K562 (cell line): ENCODE data around the gene TMEM53. TPM values are rescaled to one million over a fixed set of nuclear protein-coding genes. Genes with fewer than 3 reads are reported as not detected.

ENCODE experiments used
- ATAC-seq: fragments of 200-7000 bp; cut with Tn5 transposase; 3 replicates; pipeline ENCODE4 v1.9.1; 2020; ENCODE audit warnings: moderate library complexity
- BruUV-seq: library from RNA; stranded (reverse); fragments of 400-500 nt; replicated peaks from 2 replicates; lab custom pipeline; 2021; lab: Mats Ljungman, UMichigan
- CTCF ChIA-PET: fragments of 300-600 bp; formaldehyde crosslinking; extraction: SDS; loops from one replicate; lab custom pipeline; 2021; ENCODE audit warnings: low intra/inter-chr PET ratio; lab: Yijun Ruan, JAX
- POLR2A ChIA-PET: fragments of 300-600, 350-650 bp; sonication (Branson Sonifier 250); formaldehyde crosslinking; extraction: SDS; loops from one replicate; lab custom pipeline; 2021; ENCODE audit warnings: antibody characterized with exemption, inconsistent platforms; lab: Yijun Ruan, JAX
- DNase-seq, 4 experiments: peaks; one replicate each; pipeline versions ENCODE4 v3.0.0 to v3.0.0-alpha.2; 2011 to 2018; ENCODE audit warnings: low spot score in 3 of 4, mixed read lengths in 3 of 4; ENCODE audit errors: extremely low read depth in 1 of 4
- FAIRE-seq: peaks from 2 replicates; lab custom pipeline; 2011; peaks lifted over from hg19 to GRCh38; lab: Jason Lieb, UNC
- H2AFZ ChIP-seq: 2 replicates; pipeline ENCODE4 v1.6.0; 2011; ENCODE audit warnings: low read depth, low read length, control low read depth, inconsistent platforms
- H3K27ac ChIP-seq: fragments of 200-600 bp; 3 replicates; pipeline ENCODE4 v1.8.0; 2011; ENCODE audit warnings: low read depth, mild to moderate bottlenecking, control low read depth, inconsistent platforms, low read length, moderate library complexity, mixed read lengths; ENCODE audit errors: extremely low read depth
- H3K27me3 ChIP-seq, 2 experiments: fragments of 300-600 bp in 1 of 2; 2 replicates in 1 of 2; 3 replicates in 1 of 2; pipeline versions ENCODE4 v1.6.0 to v1.8.0; 2011; ENCODE audit warnings: inconsistent platforms in 2 of 2, low read length in 2 of 2, mild to moderate bottlenecking in 1 of 2, mixed read lengths in 1 of 2, moderate library complexity in 1 of 2; ENCODE audit not compliant: control insufficient read depth in 2 of 2, insufficient read depth in 2 of 2
- H3K36me3 ChIP-seq: fragments of 300-600 bp; 3 replicates; pipeline ENCODE4 v1.8.0; 2011; ENCODE audit warnings: mild to moderate bottlenecking, low read length, inconsistent platforms; ENCODE audit not compliant: control insufficient read depth, insufficient read depth
- H3K4me1 ChIP-seq, 2 experiments: fragments of 200-600 bp in 1 of 2; replicated peaks in 1 of 2; 2 replicates in 1 of 2; 3 replicates in 1 of 2; pipeline versions ENCODE4 v1.5.1 to v1.8.0; 2011; ENCODE audit warnings: inconsistent platforms in 2 of 2, low read length in 2 of 2, mild to moderate bottlenecking in 1 of 2, mixed read lengths in 1 of 2, moderate library complexity in 1 of 2; ENCODE audit not compliant: control insufficient read depth in 2 of 2, insufficient read depth in 2 of 2
- H3K4me2 ChIP-seq: 2 replicates; pipeline ENCODE4 v1.6.1; 2011; ENCODE audit warnings: low read length, control low read depth, inconsistent platforms, mixed read lengths; ENCODE audit not compliant: insufficient read depth
- H3K4me3 ChIP-seq: fragments of 200-600 bp; sonication (generic), shearing (Covaris generic); 2 replicates; pipeline ENCODE4 v1.5.1; 2016; ENCODE audit warnings: control low read depth, inconsistent platforms
- H3K79me2 ChIP-seq: fragments of 200-600 bp; 3 replicates; pipeline ENCODE4 v1.8.0; 2011; ENCODE audit warnings: low read length, inconsistent platforms; ENCODE audit not compliant: control insufficient read depth, insufficient read depth
- H3K9ac ChIP-seq, 2 experiments: 2 replicates each; pipeline versions ENCODE4 v1.6.0 to v1.6.1; 2011; ENCODE audit warnings: low read depth in 2 of 2, low read length in 2 of 2, control low read depth in 1 of 2, inconsistent platforms in 1 of 2, mild to moderate bottlenecking in 1 of 2, mixed read lengths in 1 of 2; ENCODE audit not compliant: insufficient read depth in 1 of 2
- H3K9me1 ChIP-seq: one replicate; pipeline ENCODE4 v1.6.0; 2011; ENCODE audit warnings: inconsistent platforms, mild to moderate bottlenecking, low read length, moderate library complexity; ENCODE audit not compliant: control insufficient read depth, insufficient read depth
- H3K9me3 ChIP-seq: replicated peaks from 2 replicates; pipeline ENCODE4 v1.5.1; 2011; ENCODE audit warnings: low read depth, low read length, inconsistent platforms; ENCODE audit not compliant: control insufficient read depth, insufficient read depth
- H4K20me1 ChIP-seq: replicated peaks from 2 replicates; pipeline ENCODE4 v1.6.1; 2011; ENCODE audit warnings: low read length, inconsistent platforms, mixed read lengths; ENCODE audit not compliant: control insufficient read depth, insufficient read depth
- CHD2 ChIP-seq: IDR thresholded peaks from 2 replicates; pipeline ENCODE4 v1.6.1; 2011; ENCODE audit warnings: low read depth, low read length
- GTF2A2 ChIP-seq: IDR thresholded peaks from 2 replicates; pipeline ENCODE4 v1.6.1; 2016; ENCODE audit warnings: mild to moderate bottlenecking, missing genetic modification characterization, missing compliant biosample characterization
- MIER1 ChIP-seq: fragments of 450-650 bp; IDR thresholded peaks from 2 replicates; pipeline ENCODE4 v1.6.1; 2016; ENCODE audit warnings: antibody characterized with exemption, mild to moderate bottlenecking, low read depth
- NBN ChIP-seq: fragments of 450-650 bp; IDR thresholded peaks from 2 replicates; pipeline ENCODE4 v1.6.1; 2016; ENCODE audit warnings: low read depth, mild to moderate bottlenecking
- NCOA4 ChIP-seq: fragments of 450-650 bp; IDR thresholded peaks from 2 replicates; pipeline ENCODE4 v1.6.1; 2018; ENCODE audit warnings: mild to moderate bottlenecking; ENCODE audit not compliant: partially characterized antibody
- NR2F6 ChIP-seq: fragments of 450-650 bp; formaldehyde crosslinking; IDR thresholded peaks from 2 replicates; pipeline ENCODE4 v1.4.0; 2020; ENCODE audit warnings: mild to moderate bottlenecking
- NR4A1 ChIP-seq, 2 experiments: fragments of 250-450 bp in 1 of 2; fragments of 450-650 bp in 1 of 2; sonication (Bioruptor Pico) in 1 of 2; IDR thresholded peaks; 2 replicates each; pipeline versions ENCODE4 v1.4.0 to v1.6.1; 2016 to 2020; ENCODE audit warnings: mild to moderate bottlenecking in 2 of 2, missing compliant biosample characterization in 1 of 2, missing genetic modification characterization in 1 of 2, moderate library complexity in 1 of 2
- POLR2AphosphoS5 ChIP-seq: IDR thresholded peaks from 2 replicates; pipeline ENCODE4 v1.6.1; 2011; ENCODE audit warnings: mild to moderate bottlenecking, low read depth, low read length, moderate library complexity; ENCODE audit not compliant: control insufficient read depth, insufficient read depth
- PRPF4 ChIP-seq: fragments of 200-400 bp; formaldehyde crosslinking; IDR thresholded peaks from one replicate; pipeline ENCODE4 v1.6.1; 2017; ENCODE audit warnings: low read length, low read depth, mild to moderate bottlenecking; ENCODE audit not compliant: insufficient read depth, poor library complexity, severe bottlenecking
- RBM22 ChIP-seq: fragments of 200-400 bp; formaldehyde crosslinking; IDR thresholded peaks from 2 replicates; pipeline ENCODE4 v1.6.1; 2018; ENCODE audit warnings: low read length, low read depth; ENCODE audit not compliant: poor library complexity, severe bottlenecking
- SMAD3 ChIP-seq: fragments of 450-650 bp; formaldehyde crosslinking; conservative IDR thresholded peaks from 2 replicates; pipeline ENCODE4 v1.4.0; 2020; ENCODE audit warnings: mild to moderate bottlenecking
- SMC3 ChIP-seq: conservative IDR thresholded peaks from 2 replicates; pipeline ENCODE4 v1.6.1; 2011; ENCODE audit warnings: low read depth, low read length, improper control_type of control experiment; ENCODE audit not compliant: insufficient read depth
- TEAD1 ChIP-seq, 2 experiments: fragments of 450-650 bp in 1 of 2; sonication (generic) in 1 of 2; formaldehyde crosslinking; IDR thresholded peaks; 2 replicates each; pipeline versions ENCODE4 v1.4.0 to v1.8.0; 2020 to 2022; ENCODE audit warnings: mild to moderate bottlenecking in 2 of 2, missing genetic modification reagents in 1 of 2
- ZFP1 ChIP-seq: fragments of 450-650 bp; formaldehyde crosslinking; IDR thresholded peaks from 2 replicates; pipeline ENCODE4 v1.4.0; 2020; ENCODE audit warnings: mild to moderate bottlenecking, mixed read lengths
- ZNF23 ChIP-seq: fragments of 250-450 bp; sonication (Bioruptor Pico); IDR thresholded peaks from 2 replicates; pipeline ENCODE4 v1.4.0; 2020; ENCODE audit warnings: mild to moderate bottlenecking
- ZNF75A ChIP-seq: fragments of 450-650 bp; formaldehyde crosslinking; IDR thresholded peaks from 2 replicates; pipeline ENCODE4 v1.4.0; 2020; ENCODE audit warnings: mild to moderate bottlenecking
- WGBS: fragments of 100-300 bp; shearing (Covaris generic); methylation state at CpG from one replicate; pipeline ENCODE4 v1.1.6; 2016; ENCODE audit warnings: low coverage, mixed read lengths; ENCODE audit not compliant: insufficient coverage; ENCODE audit errors: missing lambda C conversion rate; 5-methylcytosine and 5-hydroxymethylcytosine counted together
- in situ Hi-C: fragments of 300-500 bp; cut with MboI; formaldehyde crosslinking; loops from 4 replicates; pipeline ENCODE4 v1.15.0; 2018; ENCODE audit warnings: inconsistent platforms, mixed read lengths
- intact Hi-C: fragments of 100-400 bp; cut with micrococcal nuclease; formaldehyde crosslinking; loops from 2 replicates; pipeline ENCODE4 v1.14.2; 2022
- polyA plus RNA-seq, 8 experiments: library from polyadenylated mRNA; depleted of rRNA in 4 of 8; stranded (reverse) in 5 of 8; unstranded in 3 of 8; fragments of >200 nt; fragmentation: Nextera tagmentation in 2 of 8; fragmentation: Illumina TruSeq in 1 of 8; extraction: Ambion mirVana in 2 of 8; extraction: Trizol in 1 of 8; gene quantifications; 2 replicates each; pipeline versions ENCODE4 v1.2.1 to v1.2.3, GENCODE V29; 2011 to 2014; ENCODE audit warnings: inconsistent platforms in 1 of 8, missing spikeins in 1 of 8
- total RNA-seq, 7 experiments: library from RNA; depleted of rRNA in 6 of 7; stranded (reverse); fragments of >200 nt in 6 of 7; fragmentation: Illumina TruSeq in 2 of 7; extraction: Trizol in 2 of 7; gene quantifications; 2 replicates each; pipeline versions ENCODE4 v1.2.1 to v1.2.3, GENCODE V29; 2011 to 2021; ENCODE audit warnings: low replicate concordance in 1 of 7
- TF ChIP-seq, protein P1 (sequence below): fragments of 450-650 bp; IDR thresholded peaks from 2 replicates; pipeline ENCODE4 v1.6.1; 2017; ENCODE audit warnings: antibody characterized with exemption, mild to moderate bottlenecking
- TF ChIP-seq, protein P2 (sequence below): fragments of 250-450 bp; sonication (Bioruptor Pico); IDR thresholded peaks from 2 replicates; pipeline ENCODE4 v1.8.0; 2022; ENCODE audit warnings: inconsistent platforms, mild to moderate bottlenecking, moderate library complexity, borderline replicate concordance

TMEM53 gene
- total and polyA plus RNA-seq, 9 of the 15 experiments (the other 6 are each of a cell fraction or from before 2014, with no cell fraction given): 0.23 to 3.7 (median 2.0) TPM

DNA sequence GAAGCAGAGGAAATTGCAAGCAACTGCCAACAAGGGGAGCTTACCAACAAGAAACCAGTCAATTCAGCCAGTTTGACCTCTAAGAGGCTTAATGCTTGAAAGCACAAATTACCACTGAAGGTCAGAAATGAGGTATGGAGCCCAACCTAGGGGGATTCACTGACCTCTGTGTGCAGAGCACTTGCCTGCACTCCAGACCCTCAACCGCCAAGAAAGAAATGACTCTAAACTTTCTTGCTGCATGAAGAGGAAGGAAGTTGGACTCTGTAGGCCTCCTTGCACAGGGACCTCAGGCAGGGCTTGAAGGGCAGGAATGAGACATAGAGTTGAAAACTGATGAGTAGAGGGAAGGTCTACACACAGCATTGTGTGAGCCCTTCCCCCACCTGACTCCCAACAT, 10.2 kb upstream of the TMEM53 start (continued):
- TF ChIP-seq, protein P1, sequence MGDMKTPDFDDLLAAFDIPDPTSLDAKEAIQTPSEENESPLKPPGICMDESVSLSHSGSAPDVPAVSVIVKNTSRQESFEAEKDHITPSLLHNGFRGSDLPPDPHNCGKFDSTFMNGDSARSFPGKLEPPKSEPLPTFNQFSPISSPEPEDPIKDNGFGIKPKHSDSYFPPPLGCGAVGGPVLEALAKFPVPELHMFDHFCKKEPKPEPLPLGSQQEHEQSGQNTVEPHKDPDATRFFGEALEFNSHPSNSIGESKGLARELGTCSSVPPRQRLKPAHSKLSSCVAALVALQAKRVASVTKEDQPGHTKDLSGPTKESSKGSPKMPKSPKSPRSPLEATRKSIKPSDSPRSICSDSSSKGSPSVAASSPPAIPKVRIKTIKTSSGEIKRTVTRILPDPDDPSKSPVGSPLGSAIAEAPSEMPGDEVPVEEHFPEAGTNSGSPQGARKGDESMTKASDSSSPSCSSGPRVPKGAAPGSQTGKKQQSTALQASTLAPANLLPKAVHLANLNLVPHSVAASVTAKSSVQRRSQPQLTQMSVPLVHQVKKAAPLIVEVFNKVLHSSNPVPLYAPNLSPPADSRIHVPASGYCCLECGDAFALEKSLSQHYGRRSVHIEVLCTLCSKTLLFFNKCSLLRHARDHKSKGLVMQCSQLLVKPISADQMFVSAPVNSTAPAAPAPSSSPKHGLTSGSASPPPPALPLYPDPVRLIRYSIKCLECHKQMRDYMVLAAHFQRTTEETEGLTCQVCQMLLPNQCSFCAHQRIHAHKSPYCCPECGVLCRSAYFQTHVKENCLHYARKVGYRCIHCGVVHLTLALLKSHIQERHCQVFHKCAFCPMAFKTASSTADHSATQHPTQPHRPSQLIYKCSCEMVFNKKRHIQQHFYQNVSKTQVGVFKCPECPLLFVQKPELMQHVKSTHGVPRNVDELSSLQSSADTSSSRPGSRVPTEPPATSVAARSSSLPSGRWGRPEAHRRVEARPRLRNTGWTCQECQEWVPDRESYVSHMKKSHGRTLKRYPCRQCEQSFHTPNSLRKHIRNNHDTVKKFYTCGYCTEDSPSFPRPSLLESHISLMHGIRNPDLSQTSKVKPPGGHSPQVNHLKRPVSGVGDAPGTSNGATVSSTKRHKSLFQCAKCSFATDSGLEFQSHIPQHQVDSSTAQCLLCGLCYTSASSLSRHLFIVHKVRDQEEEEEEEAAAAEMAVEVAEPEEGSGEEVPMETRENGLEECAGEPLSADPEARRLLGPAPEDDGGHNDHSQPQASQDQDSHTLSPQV: no peak
- TF ChIP-seq NCOA4: no peak
- no peak for TF ChIP-seq NR4A1 (CRISPR knock-in tag; IDR thresholded peaks at IDR 0.05)
- no peak for TF ChIP-seq NR4A1 (tag; IDR thresholded peaks at IDR 0.05)
- no peak for TF ChIP-seq GTF2A2 (tag)
- no peak for TF ChIP-seq MIER1
- TF ChIP-seq TEAD1 (CRISPR knock-in tag; IDR thresholded peaks at IDR 0.05): no peak
- TF ChIP-seq, all 486 proteins: peak for 0

DNA sequence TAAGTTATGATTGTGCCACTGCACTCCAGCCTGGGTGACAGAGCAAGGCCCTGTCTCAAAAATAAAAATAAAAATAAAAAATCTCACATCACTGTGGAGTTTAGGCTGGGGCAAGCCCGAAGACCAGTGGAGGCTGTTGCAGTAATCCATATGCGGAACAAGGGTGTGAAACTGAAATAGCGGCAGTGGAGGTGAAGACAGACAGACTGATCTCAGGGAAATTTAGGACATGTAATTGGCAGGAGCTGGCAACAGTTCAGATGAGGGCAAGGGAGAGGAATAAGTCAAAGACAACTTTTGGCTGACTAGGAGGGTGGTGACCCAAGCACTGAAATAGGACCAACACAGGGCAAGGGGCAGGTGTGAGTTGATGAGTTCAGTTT, 8.6 kb upstream of the TMEM53 start:
- DNase-seq (no peak), ATAC-seq (no peak), FAIRE-seq (no peak)
- no peaks in the 10 kb centered on the region for H3K79me2 ChIP-seq
- no peak overlapping the region for H3K9ac ChIP-seq
- no peak overlapping the region for H3K4me3 ChIP-seq
- intact Hi-C loops: no loop called here
- CTCF ChIA-PET: no interaction called here
- BruUV-seq: no TSS peak
- H3K9me1 ChIP-seq: no peaks in the 10 kb centered on the region
- H3K4me1 ChIP-seq: no peaks in the 10 kb centered on the region
- in situ Hi-C loops: no loop called here
- 45% methylated on average over 3 of the region's 3 CpGs for WGBS
- POLR2A ChIA-PET: interaction anchor here (0.6 kb wide), 1 partner anchor 53 kb away, joined by 5 read pairs; no protein-coding TSS in a partner anchor
- no peaks in the 10 kb centered on the region for H3K36me3 ChIP-seq
- H3K4me2 ChIP-seq: no peak overlapping the region
- peaks cover 33 to 43% of the 10 kb centered on the region in 2 experiments for H3K27me3 ChIP-seq
- H4K20me1 ChIP-seq: no peaks in the 10 kb centered on the region
- no peak overlapping the region for H2AFZ ChIP-seq
- no peaks in the 10 kb centered on the region for H3K9me3 ChIP-seq
- no peak overlapping the region for H3K27ac ChIP-seq
- TF ChIP-seq SMAD3 (CRISPR knock-in tag) (no peak), RBM22 (no peak), ZNF23 (CRISPR knock-in tag) (no peak), POLR2AphosphoS5 (no peak), ZNF75A (CRISPR knock-in tag) (no peak), ZFP1 (CRISPR knock-in tag) (no peak), PRPF4 (no peak), NR2F6 (no peak), SMC3 (no peak), NBN (no peak), CHD2 (no peak)
- TF ChIP-seq, protein P2, sequence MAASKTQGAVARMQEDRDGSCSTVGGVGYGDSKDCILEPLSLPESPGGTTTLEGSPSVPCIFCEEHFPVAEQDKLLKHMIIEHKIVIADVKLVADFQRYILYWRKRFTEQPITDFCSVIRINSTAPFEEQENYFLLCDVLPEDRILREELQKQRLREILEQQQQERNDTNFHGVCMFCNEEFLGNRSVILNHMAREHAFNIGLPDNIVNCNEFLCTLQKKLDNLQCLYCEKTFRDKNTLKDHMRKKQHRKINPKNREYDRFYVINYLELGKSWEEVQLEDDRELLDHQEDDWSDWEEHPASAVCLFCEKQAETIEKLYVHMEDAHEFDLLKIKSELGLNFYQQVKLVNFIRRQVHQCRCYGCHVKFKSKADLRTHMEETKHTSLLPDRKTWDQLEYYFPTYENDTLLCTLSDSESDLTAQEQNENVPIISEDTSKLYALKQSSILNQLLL (CRISPR knock-in tag): no peak
